HG02885 (cell line): ENCODE measurements around the gene DUSP16.
"Not testable (repeated sequence)": the region's sequence is repeated elsewhere in the genome, so short reads cannot be mapped to it uniquely, and the experiment has no call there.

Source experiments
- ATAC-seq: cut with Tn5 transposase; IDR thresholded peaks from one replicate; pipeline ENCODE4 v1.9.1; 2021; ENCODE audit warnings: mild to moderate bottlenecking; ENCODE audit not compliant: unreplicated experiment, poor library complexity

The DUSP16 gene

GRCh38 chr12:12585115-12585863 is 22.6 kb upstream of the DUSP16 start:
- no peak for ATAC-seq

GRCh38 chr12:12583510-12584178 is 21.0 kb upstream of the DUSP16 start:
- ATAC-seq: no peak

- ATAC-seq: peak; percentile 92
Observed at GRCh38 chr12:12582895-12583303, 20.2 kb upstream of the DUSP16 start.

GRCh38 chr12:12582193-12582881 is 19.7 kb upstream of the DUSP16 start:
- peak; percentile 39 for ATAC-seq

- not testable (repeated sequence) for ATAC-seq
Observed at GRCh38 chr12:12580716-12581115, 18.1 kb upstream of the DUSP16 start.

- no peak for ATAC-seq
Observed at GRCh38 chr12:12577786-12578185, 15.1 kb upstream of the DUSP16 start.

- ATAC-seq: no peak
Observed at GRCh38 chr12:12572659-12573058, 10.0 kb upstream of the DUSP16 start.

GRCh38 chr12:12565971-12566370 is 3.3 kb upstream of the DUSP16 start:
- not testable (repeated sequence) for ATAC-seq

- ATAC-seq: no peak
Observed at GRCh38 chr12:12564911-12565310, 2.2 kb upstream of the DUSP16 start.

- ATAC-seq: no peak
Observed at GRCh38 chr12:12563290-12563928, 746 bp upstream of the DUSP16 start.

GRCh38 chr12:12562016-12562483 is 613 bp downstream of the DUSP16 start:
- ATAC-seq: peak; percentile 19

- peak; percentile 28 for ATAC-seq
Observed at GRCh38 chr12:12561371-12562015, 1.2 kb downstream of the DUSP16 start.

GRCh38 chr12:12560587-12561370 is 1.9 kb downstream of the DUSP16 start:
- ATAC-seq: no peak

- ATAC-seq: no peak
Observed at GRCh38 chr12:12559719-12560296, 2.9 kb downstream of the DUSP16 start.

- no peak for ATAC-seq
Observed at GRCh38 chr12:12558291-12558690, 4.4 kb downstream of the DUSP16 start.

GRCh38 chr12:12557733-12558132 is 4.9 kb downstream of the DUSP16 start:
- ATAC-seq: no peak

- no peak for ATAC-seq
Observed at GRCh38 chr12:12555656-12556055, 7.0 kb downstream of the DUSP16 start.

- no peak for ATAC-seq
Observed at GRCh38 chr12:12553208-12553785, 9.4 kb downstream of the DUSP16 start.

GRCh38 chr12:12551115-12551514 is 11.5 kb downstream of the DUSP16 start:
- no peak for ATAC-seq
